ACC112 (cell line): ENCODE results near the gene OR51B4.
"Not testable (repeated sequence)": the region's sequence is repeated elsewhere in the genome, so short reads cannot be mapped to it uniquely, and the experiment has no call there.

Experiments used
- H2AFZ ChIP-seq: fragments of 200-600 bp; sonication (generic); one replicate; pipeline ENCODE4 v1.6.0; 2017; ENCODE audit warnings: antibody characterized with exemption, low read length; ENCODE audit not compliant: unreplicated experiment
- H3K27ac ChIP-seq: fragments of 200-600 bp; sonication (generic); 2 replicates; pipeline ENCODE4 v1.5.1; 2014; ENCODE audit warnings: low read depth, mild to moderate bottlenecking, antibody characterized with exemption, low read length, moderate library complexity
- H3K27me3 ChIP-seq: fragments of 200-600 bp; sonication (generic); 2 replicates; pipeline ENCODE4 v1.6.1; 2014; ENCODE audit warnings: mild to moderate bottlenecking, antibody characterized with exemption, low read length, moderate library complexity, mixed read lengths; ENCODE audit not compliant: insufficient read depth
- H3K36me3 ChIP-seq: fragments of 200-600 bp; sonication (generic); 2 replicates; pipeline ENCODE4 v1.6.1; 2016; ENCODE audit warnings: mild to moderate bottlenecking, antibody characterized with exemption, low read length, moderate library complexity, mixed read lengths; ENCODE audit not compliant: insufficient read depth
- H3K4me1 ChIP-seq: fragments of 200-600 bp; sonication (generic); one replicate; pipeline ENCODE4 v1.6.1; 2016; ENCODE audit warnings: low read length, mixed read lengths; ENCODE audit not compliant: insufficient read depth, unreplicated experiment, control insufficient read depth
- H3K4me3 ChIP-seq: fragments of 200-600 bp; sonication (generic); 2 replicates; pipeline ENCODE4 v1.5.1; 2014; ENCODE audit warnings: mild to moderate bottlenecking, low read depth, low read length
- H3K79me2 ChIP-seq: fragments of 200-600 bp; sonication (generic); one replicate; pipeline ENCODE4 v1.6.0; 2016; ENCODE audit warnings: low read length; ENCODE audit not compliant: control insufficient read depth, unreplicated experiment, insufficient read depth

OR51B4 gene

GRCh38 chr11:5294342-5294995 lies 7.3 kb downstream of the OR51B4 start:
- H3K4me3 ChIP-seq, H3K27me3 ChIP-seq, H3K36me3 ChIP-seq: not testable (repeated sequence)

GRCh38 chr11:5293028-5293427 lies 8.7 kb downstream of the OR51B4 start:
- no peaks in the 10 kb centered on the region for H3K36me3 ChIP-seq
- peaks cover 24% of the 10 kb centered on the region for H3K4me1 ChIP-seq

More at GRCh38 chr11:5294342-5294995, 7.3 kb downstream of the OR51B4 start:
- not testable (repeated sequence) for H3K27ac ChIP-seq, H2AFZ ChIP-seq, H3K79me2 ChIP-seq
- H3K4me1 ChIP-seq: peaks cover 16% of the 10 kb centered on the region

GRCh38 chr11:5291207-5291838 lies 10.4 kb downstream of the OR51B4 start:
- Histone ChIP-seq H3K4me3 (no peak overlapping the region), H3K79me2 (no peaks in the 10 kb centered on the region), H3K4me1 (peaks cover 18% of the 10 kb centered on the region), H3K36me3 (no peaks in the 10 kb centered on the region), H3K27me3 (no peaks in the 10 kb centered on the region), H2AFZ (no peak overlapping the region), H3K27ac (no peak overlapping the region)

More at GRCh38 chr11:5293028-5293427, 8.7 kb downstream of the OR51B4 start:
- Histone ChIP-seq H3K4me3 (no peak overlapping the region), H3K27ac (no peak overlapping the region), H3K79me2 (no peaks in the 10 kb centered on the region), H2AFZ (no peak overlapping the region), H3K27me3 (no peaks in the 10 kb centered on the region)

- no peak overlapping the region for H3K4me3 ChIP-seq
- H3K79me2 ChIP-seq: no peaks in the 10 kb centered on the region
- peak overlapping the region; percentile 29 for H2AFZ ChIP-seq
- H3K4me1 ChIP-seq: peaks cover 18% of the 10 kb centered on the region
- no peaks in the 10 kb centered on the region for H3K36me3 ChIP-seq
- H3K27ac ChIP-seq: no peak overlapping the region
- H3K27me3 ChIP-seq: no peaks in the 10 kb centered on the region
Observed at GRCh38 chr11:5290106-5290505, 11.6 kb downstream of the OR51B4 start.

GRCh38 chr11:5289696-5290095 lies 12.1 kb downstream of the OR51B4 start:
- H3K27ac ChIP-seq: no peak overlapping the region
- H3K27me3 ChIP-seq: no peaks in the 10 kb centered on the region
- no peaks in the 10 kb centered on the region for H3K36me3 ChIP-seq
- H3K79me2 ChIP-seq: no peaks in the 10 kb centered on the region
- peak overlapping the region; percentile 29 for H2AFZ ChIP-seq
- peaks cover 18% of the 10 kb centered on the region for H3K4me1 ChIP-seq
- H3K4me3 ChIP-seq: no peak overlapping the region

GRCh38 chr11:5288906-5289550 lies 12.7 kb downstream of the OR51B4 start:
- no peaks in the 10 kb centered on the region for H3K36me3 ChIP-seq
- H2AFZ ChIP-seq: peak overlapping the region; percentile 29
- H3K27ac ChIP-seq: no peak overlapping the region
- no peaks in the 10 kb centered on the region for H3K27me3 ChIP-seq
- no peak overlapping the region for H3K4me3 ChIP-seq
- H3K79me2 ChIP-seq: no peaks in the 10 kb centered on the region
- H3K4me1 ChIP-seq: peaks cover 18% of the 10 kb centered on the region

- Histone ChIP-seq H3K27ac (no peak overlapping the region), H2AFZ (no peak overlapping the region), H3K27me3 (no peaks in the 10 kb centered on the region), H3K4me1 (peaks cover 18% of the 10 kb centered on the region), H3K36me3 (no peaks in the 10 kb centered on the region), H3K4me3 (no peak overlapping the region), H3K79me2 (no peaks in the 10 kb centered on the region)
Observed at GRCh38 chr11:5288108-5288905, 13.4 kb downstream of the OR51B4 start.

- Histone ChIP-seq H3K79me2 (no peaks in the 10 kb centered on the region), H3K4me3 (no peak overlapping the region), H3K36me3 (no peaks in the 10 kb centered on the region), H3K27me3 (no peaks in the 10 kb centered on the region), H3K4me1 (peaks cover 15% of the 10 kb centered on the region), H2AFZ (no peak overlapping the region), H3K27ac (no peak overlapping the region)
Observed at GRCh38 chr11:5286901-5287300, 14.8 kb downstream of the OR51B4 start.

GRCh38 chr11:5286351-5286750 lies 15.4 kb downstream of the OR51B4 start:
- H3K27ac ChIP-seq: no peak overlapping the region
- no peak overlapping the region for H2AFZ ChIP-seq
- H3K79me2 ChIP-seq: no peaks in the 10 kb centered on the region
- H3K4me1 ChIP-seq: peaks cover 15% of the 10 kb centered on the region
- no peaks in the 10 kb centered on the region for H3K27me3 ChIP-seq
- H3K4me3 ChIP-seq: no peak overlapping the region
- H3K36me3 ChIP-seq: no peaks in the 10 kb centered on the region

GRCh38 chr11:5285703-5286340 lies 15.9 kb downstream of the OR51B4 start:
- H3K27ac ChIP-seq: no peak overlapping the region
- no peak overlapping the region for H2AFZ ChIP-seq
- H3K27me3 ChIP-seq: no peaks in the 10 kb centered on the region
- no peaks in the 10 kb centered on the region for H3K79me2 ChIP-seq
- peaks cover 20% of the 10 kb centered on the region for H3K4me1 ChIP-seq
- no peaks in the 10 kb centered on the region for H3K36me3 ChIP-seq
- no peak overlapping the region for H3K4me3 ChIP-seq
